Measurements from ENCODE around the gene CASR.

CASR gene

DNA sequence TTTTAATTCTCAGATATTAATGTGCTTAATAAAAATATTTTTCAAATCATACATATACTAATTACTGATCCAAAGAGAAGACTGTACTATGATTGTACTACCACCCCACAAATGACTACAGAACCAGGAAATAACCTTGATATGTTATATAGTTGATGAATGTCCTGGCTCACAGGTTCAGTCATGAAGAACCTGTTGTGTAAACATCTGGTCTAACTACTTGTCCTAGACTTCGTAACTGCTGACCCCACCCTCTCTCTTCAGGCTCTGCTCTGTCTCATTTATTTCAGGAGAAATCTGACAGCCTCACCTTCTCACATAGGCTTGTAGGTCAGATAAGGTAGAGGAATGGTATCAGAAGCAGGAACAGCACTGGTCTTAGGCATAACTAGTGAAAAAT is 126.9 kb downstream of the CASR start:
- DNase-seq: no peak

DNA sequence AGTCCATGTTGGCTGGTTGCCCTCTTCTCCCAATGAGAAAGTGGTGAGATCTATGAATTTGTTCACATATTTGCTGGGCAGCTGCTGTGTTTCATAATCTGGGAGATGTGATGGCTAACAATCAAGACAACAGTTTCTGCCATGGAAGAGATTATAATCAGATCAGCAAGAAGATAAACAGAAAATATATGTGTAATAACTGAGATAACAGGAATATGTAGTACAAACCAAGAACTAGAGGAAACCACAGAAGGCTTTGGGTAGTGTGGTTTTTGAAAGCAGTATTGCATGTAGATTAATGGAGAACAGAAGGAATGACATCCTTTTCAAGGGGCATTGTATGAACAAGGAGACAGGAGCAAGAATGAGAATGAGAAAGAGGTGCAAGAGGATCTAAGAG is 129.4 kb downstream of the CASR start:
- peak in 1 of 2 donors; percentile 4 for DNase-seq

DNA sequence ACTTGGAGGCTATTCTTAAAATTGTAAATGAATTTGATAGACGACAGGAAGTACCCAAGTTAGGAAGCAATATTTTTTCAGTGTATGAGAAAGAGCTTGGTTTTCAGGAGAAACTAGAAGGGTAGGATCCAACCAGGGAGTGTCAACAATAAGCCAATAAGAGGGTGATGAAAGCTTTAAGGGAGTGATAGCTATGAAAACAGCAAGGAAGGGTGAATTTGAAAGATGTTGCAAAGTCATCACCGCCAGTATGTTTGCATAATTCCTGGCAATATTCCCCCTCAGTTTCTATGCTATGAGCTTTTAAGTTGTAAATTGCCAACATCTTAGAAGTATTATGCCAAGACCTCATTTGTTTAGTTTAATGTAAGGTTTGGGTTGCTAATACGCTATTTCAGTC is 129.8 kb downstream of the CASR start:
- DNase-seq: no peak

DNA sequence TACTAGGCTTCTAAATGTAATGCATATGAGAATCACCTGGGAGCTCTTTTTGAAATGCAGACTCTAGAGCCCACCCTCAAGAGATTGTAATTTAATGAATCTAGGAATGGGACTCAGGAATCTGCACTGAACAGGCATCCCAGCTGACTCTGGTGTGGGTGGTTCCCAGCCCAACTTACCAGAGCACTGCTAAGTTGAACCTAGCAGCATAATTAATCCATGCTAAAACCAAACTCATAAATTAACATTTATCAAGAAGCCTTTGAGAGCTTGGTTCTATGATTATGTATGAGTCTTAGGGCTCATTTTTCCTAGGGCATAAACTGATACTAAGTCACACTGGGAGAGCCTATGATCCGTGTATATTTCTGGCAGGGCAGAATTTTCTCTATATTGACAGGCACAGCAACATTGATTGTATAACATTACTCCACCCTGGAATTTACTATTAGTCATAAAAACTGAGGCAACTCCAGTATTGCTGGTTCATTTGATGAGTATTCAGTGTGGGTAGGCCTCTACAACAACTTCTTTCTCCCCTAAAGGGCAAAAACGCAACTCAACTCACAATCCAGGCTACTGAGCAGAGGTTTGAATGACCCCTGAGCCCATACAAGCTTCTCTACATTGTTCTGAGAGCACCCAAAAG is 130.9 kb downstream of the CASR start:
- DNase-seq: no peak

DNA sequence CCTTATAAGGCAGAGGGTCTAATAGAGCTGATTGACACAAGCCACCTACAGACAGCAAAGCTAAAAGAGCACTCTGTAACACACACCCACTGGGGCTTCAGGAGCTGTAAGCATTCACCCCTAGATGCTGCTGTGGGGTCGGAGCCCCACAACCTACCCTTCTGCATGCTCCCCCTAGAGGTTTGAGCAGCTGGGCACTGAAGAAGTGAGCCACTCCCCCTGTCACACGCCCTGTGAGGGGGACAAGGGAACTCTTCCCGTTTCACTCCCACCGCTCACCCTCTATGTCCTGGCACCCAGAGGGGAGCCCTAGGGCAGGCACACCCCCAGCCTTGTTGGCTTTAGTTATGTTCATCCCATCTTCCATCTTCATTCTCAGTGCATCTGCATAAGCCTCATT is 132.2 kb downstream of the CASR start:
- no peak for DNase-seq

DNA sequence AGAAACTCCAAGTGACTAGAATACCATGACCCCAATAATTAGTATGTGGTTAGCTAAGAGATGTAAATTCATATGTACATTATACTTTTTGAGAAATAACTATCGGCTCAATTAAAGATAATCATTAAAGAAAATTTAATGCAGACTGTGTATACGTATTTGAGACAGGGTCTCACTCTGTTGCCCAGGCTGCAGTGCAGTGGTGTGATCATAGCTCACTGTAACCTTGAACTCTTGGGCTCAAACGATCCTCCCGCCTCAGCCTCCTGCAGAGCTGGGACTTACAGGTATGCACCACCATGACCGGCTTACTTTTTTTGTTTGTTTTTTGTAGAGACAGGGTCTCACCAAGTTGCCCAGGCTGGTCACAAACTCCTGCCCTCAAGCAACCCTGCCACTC is 132.9 kb downstream of the CASR start:
- DNase-seq: no peak

DNA sequence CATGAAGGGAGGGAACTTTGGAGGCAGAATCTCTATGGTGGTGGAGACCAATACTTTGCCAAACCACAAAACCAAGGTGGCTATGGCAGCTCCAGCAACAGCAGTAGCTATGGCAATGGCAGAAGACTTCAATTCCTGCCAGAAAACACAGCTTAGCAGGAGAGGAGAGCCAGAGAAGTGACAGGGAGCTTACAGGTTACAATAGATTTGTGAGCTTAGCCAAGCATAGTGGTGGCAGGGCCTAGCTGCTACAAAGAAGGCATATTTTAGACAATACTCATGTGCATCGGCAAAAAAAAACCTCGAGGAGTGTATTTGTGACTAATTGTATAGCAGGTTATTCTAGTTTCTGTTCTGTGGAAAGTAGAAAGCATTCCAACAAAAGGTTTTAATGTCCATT is 135.2 kb downstream of the CASR start:
- no peak for DNase-seq

DNA sequence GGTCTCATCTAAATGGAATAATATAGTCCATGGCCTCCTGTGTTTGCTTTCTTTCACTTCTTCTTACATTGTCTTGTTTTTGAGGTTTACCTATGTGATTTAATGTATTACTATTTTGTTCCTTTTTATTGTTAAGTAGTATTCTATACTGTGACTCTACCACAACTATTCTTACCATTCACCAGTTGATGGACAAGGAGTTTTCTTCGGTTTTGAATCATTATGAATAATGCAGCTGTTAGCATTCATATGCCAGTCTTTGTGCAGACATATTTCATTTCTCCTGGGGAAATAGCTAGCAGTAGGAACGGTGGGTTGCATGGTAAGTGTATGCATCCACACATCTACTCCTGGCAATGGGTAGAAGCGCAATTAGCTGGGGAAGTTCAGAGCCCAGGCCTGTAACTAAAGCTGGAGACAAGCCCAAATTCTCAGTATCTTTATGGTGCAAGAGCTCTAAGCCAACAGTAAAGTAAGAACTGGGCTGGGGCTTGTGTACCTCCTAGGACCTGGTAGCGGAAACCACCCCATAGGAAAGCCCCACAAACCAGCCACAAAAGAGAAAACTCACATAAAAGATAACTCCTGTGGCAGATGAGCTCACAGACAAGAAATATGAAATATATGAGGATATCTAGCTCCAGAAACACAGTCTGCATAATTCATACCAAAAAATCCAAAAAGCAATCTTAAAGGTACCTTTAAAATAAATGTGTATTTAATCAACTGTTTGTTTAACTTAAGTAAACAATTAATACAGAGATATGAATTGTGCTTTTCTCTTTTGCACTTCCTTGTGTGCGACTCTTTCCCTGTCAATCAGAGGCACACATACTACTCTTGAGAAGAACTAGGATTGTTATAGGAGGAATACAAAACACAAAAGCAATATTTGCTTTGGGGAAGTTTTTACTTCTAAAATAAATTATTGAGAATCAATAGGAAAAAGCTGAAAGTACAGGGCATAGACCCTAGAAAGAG is 138.9 kb downstream of the CASR start:
- DNase-seq: no peak

DNA sequence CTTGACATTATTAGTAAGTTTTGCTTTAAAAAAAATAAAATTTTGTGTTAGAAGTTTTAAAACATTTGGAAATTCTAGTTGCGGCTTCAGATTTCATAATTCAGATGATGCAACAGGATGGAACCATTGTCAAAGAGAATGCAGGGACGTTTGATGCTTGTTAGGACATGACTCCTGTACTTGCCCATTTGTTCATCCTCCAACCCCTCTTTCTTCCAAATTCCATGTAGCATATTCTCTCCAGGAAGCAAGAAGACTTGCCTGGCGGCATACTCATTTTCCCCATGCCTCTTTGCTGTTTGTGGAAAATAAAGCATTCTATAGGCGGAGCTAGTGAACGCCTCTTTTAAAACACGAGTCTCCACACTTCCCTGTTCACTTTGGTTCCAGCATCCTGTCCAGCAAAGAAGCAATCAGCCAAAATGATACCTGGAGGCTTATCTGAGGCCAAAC is 141.4 kb downstream of the CASR start, which contains the start of gene CSTA:
Gene CSTA, plus strand, starts transcription at position 378 of the 453 bp plus-strand sequence. Its CDS starts 45 bp downstream, at position 423.
- no peak for DNase-seq

DNA sequence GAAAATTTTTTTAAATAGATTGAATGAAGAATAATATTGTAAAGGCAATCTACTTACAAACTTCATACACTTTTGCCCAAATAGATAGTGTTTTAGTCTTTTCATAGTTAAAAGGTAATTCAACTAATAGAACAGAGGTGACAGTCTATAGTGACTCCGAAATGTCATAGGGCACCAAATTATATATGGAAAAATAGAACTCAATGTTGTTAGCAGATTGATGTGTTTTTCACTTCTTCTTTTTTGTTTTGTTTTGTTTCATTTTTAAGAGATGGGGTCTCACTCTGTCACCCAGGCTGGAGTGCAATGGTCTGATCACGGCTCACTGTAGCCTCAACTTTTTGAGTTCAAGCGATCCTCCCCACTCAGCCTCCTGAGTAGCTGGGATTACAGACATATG is 142.3 kb downstream of the CASR start:
- DNase-seq: no peak

DNA sequence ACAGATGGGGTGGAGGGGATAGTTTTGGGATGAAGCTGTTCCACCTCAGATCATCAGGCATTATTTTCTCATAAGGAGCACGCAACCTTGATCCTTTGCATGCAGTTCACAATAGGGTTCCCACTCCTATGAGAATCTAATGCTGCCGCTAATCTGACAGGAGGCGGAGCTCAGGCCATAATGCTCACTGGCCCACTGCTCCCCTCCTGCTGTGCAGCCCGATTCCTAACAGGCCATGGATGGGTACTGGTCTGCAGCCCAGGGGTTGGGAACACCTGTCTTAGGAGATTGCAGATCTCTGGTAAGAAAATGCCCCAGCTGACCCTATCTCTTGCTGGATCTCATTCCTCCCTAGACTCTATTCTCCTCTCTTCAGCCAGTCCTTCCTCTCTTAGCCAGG is 148.4 kb downstream of the CASR start:
- DNase-seq: no peak

DNA sequence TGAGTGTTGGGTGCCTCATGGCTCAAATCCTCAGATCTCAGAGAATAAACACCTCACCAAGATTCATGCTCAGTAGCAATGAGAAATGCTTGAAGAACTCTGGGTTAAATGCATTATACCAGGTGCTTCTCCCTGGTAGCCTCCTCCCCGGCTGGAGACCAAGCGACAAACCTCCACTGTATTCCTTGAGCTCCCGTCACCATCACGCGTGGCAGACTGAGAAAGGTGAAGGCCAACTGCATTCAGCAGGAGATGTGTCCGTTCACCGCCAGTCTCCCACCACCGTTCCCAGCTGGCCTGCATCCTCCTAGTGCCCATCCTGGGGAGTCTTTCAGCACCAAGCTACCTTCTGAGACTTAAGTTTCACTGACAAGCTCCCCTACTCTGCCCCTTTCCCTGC is 149.1 kb downstream of the CASR start:
- DNase-seq: no peak
